DMS53 (cell line): ENCODE measurements around the gene TSPAN9.

Experiments
- DNase-seq: peaks from one replicate; lab custom pipeline; 2025; lab: John Stamatoyannopoulos, UW

The TSPAN9 gene

DNA sequence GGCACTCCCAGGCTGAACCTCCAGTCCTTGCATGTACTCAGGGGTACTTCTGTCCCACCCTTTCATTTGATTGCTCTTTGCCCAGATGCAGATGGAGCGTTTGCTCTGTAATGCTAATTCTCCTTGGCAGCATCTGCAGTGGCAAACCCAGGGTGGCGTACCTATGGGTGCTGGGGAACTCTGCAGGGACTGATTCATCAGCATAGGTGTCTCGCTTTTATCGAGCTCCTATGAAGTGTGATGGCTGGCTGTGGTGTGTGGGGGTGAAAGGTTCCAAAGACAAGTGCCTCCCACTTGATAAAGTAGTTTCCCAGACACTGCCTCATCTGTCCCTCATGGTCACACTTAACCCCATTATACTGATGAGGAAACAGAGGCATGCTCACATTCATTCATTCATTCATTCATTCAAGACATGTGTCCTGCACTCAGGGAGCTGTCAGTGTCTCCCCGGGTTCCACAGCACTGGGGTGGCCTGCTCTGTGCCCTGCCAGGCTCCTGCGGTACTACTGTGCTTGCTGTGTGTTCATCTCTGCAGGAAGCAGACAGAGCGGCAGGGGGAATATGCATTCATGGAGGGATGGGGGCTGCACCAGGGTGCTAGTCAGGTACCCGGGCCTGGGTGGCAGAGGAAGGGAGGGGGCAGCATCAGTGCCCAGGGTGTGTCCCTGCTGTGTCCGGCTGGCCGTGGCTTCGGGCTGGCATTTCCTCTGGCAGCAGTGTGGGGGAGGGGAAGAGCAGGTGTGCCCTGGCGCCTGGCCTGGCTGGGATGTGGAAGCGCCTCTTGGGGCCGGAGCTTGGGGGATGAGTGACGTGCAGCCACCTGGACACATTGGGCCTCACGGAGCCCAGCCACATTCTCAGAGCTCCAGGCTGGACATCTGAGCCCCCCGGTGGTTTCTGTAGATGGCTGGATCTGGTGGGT is 110.9 kb downstream of the TSPAN9 start:
- DNase-seq, result peak; percentile 68

GRCh38 chr12:3189282-3189681 is 112.1 kb downstream of the TSPAN9 start:
- no peak for DNase-seq

GRCh38 chr12:3190101-3190500 is 112.9 kb downstream of the TSPAN9 start:
- no peak for DNase-seq

DNA sequence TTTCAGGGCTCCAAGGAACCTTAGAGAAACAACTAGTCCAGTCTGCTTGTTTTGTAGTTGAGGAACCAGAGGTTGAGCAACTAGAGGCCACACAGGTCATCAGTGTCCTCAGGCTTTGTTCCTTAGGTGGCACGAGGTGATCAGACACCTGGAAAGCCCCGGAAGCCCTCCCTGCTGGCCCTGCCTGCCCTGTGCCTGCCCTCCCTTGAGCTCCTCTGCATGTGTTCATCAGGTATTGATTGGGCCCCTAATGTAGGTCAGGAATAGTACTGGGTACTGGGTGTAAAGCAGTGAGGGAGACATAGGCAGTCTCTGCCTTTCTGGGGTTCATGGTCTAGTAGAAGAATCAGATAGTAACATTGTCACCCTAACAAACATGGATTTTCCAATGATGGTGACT is 114.3 kb downstream of the TSPAN9 start:
- no peak for DNase-seq

DNA sequence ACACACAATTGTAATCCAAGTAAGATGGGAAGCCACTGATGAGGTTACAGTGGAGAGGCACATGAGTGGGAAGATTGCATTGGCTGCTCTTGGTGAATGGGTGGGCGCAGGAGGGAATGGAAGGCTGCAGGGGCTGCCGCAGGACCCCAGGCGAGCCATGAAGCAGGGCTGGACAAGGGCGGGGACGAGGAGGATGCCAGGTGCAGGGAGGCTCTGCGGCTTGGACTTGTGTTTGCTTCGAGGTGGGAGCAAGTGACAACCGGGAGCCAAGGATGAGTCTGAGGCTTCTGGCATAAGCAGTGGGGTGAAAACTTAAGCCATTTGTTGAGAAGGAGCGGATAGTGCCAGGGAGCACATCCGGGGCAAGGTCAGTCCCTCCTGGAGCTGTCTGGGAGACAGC is 115.0 kb downstream of the TSPAN9 start:
- DNase-seq, result no peak

GRCh38 chr12:3193131-3193530 is 116.0 kb downstream of the TSPAN9 start:
- no peak for DNase-seq

- no peak for DNase-seq
Observed at GRCh38 chr12:3193755-3194154, 116.6 kb downstream of the TSPAN9 start.

GRCh38 chr12:3195337-3195736 is 118.2 kb downstream of the TSPAN9 start:
- no peak for DNase-seq

DNA sequence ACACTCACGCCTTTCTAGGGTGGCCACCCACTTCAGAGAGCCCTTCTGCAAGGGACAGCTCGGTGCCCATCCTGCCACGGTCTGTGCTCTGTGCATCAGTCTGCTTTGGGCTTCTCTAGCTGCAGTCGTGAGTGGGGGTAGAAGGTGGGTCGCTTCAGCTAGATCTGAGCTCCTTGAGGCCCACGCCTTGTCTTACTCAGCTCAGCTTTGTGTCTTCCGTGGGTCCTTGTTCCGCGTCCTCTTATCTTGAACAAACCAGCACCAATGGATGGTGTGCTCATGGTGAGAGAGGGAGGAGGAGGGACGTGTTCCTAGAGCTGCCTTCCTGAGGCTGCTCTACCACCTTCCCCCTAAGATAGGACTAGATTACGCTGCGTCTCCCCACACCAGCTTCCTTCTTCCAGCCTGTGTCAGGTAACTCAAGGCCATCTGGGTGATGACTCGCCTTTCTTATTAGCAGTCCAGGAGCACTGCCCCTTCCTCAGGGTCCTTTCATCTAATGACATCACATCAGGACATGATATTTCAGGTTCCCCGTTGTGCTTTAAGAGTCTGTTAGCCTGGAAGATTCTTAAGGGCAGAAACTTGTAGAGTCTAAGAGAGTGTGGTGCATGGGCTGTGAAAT is 118.8 kb downstream of the TSPAN9 start:
- no peak for DNase-seq

GRCh38 chr12:3196488-3196887 is 119.3 kb downstream of the TSPAN9 start:
- no peak for DNase-seq

- peak; percentile 35 for DNase-seq
Observed at GRCh38 chr12:3197131-3197818, 120.1 kb downstream of the TSPAN9 start.

DNA sequence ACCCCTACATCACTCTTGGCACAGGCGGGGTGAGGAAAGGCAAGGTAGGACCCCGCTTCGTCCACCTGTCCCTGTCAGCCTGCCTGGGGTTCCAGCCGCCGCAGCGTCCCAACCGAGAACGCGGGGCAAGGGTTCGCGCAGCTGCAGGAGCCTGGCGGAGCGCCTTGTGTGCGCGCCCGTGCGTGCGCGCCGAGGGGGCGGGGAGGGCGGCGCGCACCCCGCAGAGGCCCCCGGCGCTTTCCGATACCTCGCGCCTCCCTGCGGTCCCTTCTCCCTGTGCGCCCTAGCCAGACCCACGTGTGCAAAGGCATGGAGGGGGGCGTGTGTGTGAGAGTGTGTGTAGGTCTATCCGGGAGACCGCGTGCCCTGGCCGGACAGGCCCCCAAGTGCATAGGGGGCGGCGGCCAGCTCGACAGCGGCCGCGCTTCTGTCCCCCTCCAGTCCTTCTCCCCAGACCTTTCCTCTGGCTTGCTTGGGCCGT is 122.4 kb downstream of the TSPAN9 start:
- peak; percentile 77 for DNase-seq

DNA sequence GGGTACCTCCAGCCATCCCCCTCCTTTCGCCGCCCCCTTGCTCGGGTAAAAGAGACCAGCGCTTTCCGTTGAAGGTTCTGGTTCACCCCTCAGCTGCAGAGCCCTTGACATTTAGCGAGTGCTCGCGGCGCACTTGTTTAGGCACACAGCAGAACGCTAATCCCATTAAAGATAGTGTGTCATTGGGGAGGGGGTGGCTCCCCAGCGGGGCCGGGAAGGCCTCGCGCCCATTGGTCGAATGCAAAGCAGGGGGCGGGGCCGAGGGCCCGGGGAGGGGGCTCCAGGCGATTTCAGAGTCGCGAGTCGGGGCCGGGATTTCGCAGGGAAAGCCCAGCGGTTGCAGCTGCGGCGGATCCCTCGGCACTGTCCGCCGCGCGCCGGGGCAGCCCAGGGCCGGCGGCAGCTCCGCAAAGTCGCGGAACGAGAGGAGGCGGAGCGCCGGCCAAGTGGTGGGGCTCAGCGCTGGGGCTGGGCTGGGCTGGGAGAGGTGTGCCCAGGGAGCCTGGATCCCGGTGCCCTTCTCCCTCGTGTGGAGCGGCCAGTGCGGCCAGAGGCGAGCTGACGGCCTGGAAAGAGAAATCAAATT is 122.9 kb downstream of the TSPAN9 start:
- peak; percentile 86 for DNase-seq

GRCh38 chr12:3200814-3201233 is 123.6 kb downstream of the TSPAN9 start:
- peak; percentile 73 for DNase-seq

DNA sequence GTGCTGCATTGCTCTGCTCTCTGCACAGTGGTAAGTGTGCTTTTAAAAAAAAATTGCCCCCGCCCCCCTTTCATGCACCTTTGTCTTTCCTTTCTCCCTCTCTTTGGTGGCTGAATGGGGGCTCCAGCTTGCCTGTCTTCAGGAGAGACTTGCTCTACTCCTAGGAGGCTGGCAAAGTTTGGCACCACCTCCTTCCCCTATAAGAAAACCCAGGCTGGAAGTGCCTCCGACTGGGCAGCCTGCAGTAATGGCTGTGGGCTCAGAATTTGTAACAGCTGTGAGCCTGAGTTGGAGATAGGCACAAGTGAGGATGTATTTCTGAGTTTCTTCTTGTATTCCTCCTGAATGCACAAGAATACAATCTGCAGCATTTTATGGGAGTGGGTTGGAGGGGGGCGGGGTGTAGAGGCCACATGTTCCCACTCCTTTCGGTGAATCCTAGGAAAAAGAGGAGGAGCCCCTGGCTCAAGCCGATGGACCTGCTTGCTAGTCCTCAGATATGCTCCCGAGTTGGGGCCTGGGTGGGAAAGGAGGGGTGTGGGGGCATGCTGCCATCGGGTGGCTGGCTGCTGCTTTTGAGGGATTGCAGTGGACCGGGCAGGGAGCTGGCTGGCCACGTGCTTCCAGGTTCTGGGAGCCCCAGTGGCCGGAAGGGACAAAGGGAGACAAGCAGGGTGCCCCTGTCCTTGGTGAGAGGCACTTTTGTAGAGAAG is 124.3 kb downstream of the TSPAN9 start:
- DNase-seq, result no peak

GRCh38 chr12:3202096-3202495 is 124.9 kb downstream of the TSPAN9 start:
- DNase-seq, result no peak

- peak; percentile 82 for DNase-seq
Observed at GRCh38 chr12:3202734-3203446, 125.7 kb downstream of the TSPAN9 start.

DNA sequence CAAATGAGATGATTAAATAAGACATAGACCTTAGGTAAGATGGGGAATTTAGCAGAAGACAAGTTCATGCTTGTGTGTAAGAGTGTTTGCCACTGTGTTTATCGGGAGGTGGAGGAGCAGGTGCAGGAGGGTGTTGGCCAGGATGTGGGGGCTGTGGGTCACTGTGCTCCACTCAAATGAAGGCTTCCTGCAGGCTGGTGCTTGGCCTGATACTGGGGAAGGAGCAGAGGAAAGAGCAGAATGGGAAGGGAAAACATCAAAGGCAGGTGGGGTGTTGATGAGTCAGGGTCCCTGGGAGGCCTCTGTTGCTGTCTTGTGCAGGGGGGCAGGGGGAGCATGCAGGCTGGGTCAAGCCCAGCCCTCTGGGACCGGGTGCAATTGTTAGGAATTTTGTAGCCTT is 126.5 kb downstream of the TSPAN9 start:
- no peak for DNase-seq

- peak; percentile 28 for DNase-seq
Observed at GRCh38 chr12:3204143-3204542, 127.0 kb downstream of the TSPAN9 start.

DNA sequence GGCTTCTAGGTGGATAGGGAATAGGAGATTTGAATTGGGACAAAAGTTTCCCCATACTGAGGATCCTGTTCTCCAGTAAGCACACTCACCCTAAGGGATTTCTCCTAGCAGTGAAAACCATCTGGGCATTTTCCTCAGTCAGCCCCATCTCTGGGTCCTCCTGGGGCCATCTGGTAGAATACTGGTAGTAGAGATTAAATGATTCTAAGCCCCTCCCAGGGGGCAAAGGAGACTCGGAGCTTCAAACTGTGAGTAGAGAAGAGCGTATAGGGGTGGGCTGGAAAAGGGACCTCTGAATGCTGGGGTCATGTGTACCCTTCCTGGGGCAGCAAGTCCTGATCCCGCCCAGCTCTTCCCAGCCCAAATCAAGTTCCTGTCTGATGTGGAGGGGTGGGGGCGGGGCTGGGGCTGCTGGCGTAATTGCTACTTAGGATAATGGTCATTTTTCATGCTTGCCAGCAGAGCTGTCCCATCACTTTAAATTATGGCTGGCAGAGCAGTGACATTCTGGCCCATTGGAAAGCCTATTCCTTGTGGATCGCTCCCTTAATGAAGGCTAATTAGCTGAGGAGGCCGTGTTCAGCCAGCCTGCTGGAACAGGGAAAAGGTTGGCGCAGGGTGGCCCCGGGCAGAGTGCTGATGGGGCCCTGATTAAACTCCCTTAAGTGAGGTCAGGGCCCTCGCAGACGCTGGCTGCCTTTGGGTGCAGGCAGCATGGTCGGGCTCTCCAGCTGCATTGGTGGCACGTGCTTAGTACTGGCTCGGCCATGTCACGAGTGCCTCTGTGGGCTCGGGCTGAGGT is 127.8 kb downstream of the TSPAN9 start:
- DNase-seq, result no peak
